Endothelial cell of umbilical vein (primary cell): ENCODE results near the gene DMBT1. TPM values are rescaled to one million over a fixed set of nuclear protein-coding genes. Genes with fewer than 3 reads are reported as not detected.

Experiments
- BruUV-seq: library from RNA; stranded (reverse); fragments of 400-500 nt; replicated peaks from 2 replicates; lab custom pipeline; 2021; lab: Mats Ljungman, UMichigan
- CTCF ChIA-PET: fragments of 300-600, 350-600 bp; sonication (Branson Sonifier 250); formaldehyde crosslinking; loops from one replicate; lab custom pipeline; 2021; ENCODE audit warnings: antibody characterized with exemption, inconsistent platforms; lab: Charles Lee
- POLR2A ChIA-PET: fragments of 300-600, 350-600 bp; sonication (Branson Sonifier 250); formaldehyde crosslinking; loops from one replicate; lab custom pipeline; 2021; ENCODE audit warnings: antibody characterized with exemption, inconsistent platforms; lab: Charles Lee
- DNase-seq: peaks from one replicate; pipeline ENCODE4 v3.0.0-alpha.2; 2011; ENCODE audit warnings: low read depth, low spot score
- FAIRE-seq: peaks from 2 replicates; lab custom pipeline; 2011; peaks lifted over from hg19 to GRCh38; lab: Jason Lieb, UNC
- H2AFZ ChIP-seq: 2 replicates; pipeline ENCODE4 v1.6.0; 2012; ENCODE audit warnings: low read depth, low read length, control low read depth, inconsistent platforms
- H3K27ac ChIP-seq: 2 replicates; pipeline ENCODE4 v1.5.1; 2011; ENCODE audit warnings: low read depth, mild to moderate bottlenecking, control low read depth, low read length, moderate library complexity; ENCODE audit not compliant: insufficient read depth
- H3K27me3 ChIP-seq, 2 experiments: 2 replicates each; pipeline versions ENCODE4 v1.6.0 to v1.6.1; 2011; ENCODE audit warnings: low read length in 2 of 2, mixed read lengths in 1 of 2; ENCODE audit not compliant: control insufficient read depth in 2 of 2, insufficient read depth in 2 of 2
- H3K36me3 ChIP-seq, 2 experiments: 2 replicates in 1 of 2; 3 replicates in 1 of 2; pipeline ENCODE4 v1.5.1; 2011; ENCODE audit warnings: low read length in 2 of 2, mild to moderate bottlenecking in 1 of 2, moderate library complexity in 1 of 2; ENCODE audit not compliant: control insufficient read depth in 2 of 2, insufficient read depth in 2 of 2; ENCODE audit errors: extremely low read depth in 1 of 2
- H3K4me1 ChIP-seq: 3 replicates; pipeline ENCODE4 v1.5.1; 2011; ENCODE audit warnings: mild to moderate bottlenecking, low read length; ENCODE audit not compliant: control insufficient read depth, insufficient read depth; ENCODE audit errors: extremely low read depth
- H3K4me2 ChIP-seq: 2 replicates; pipeline ENCODE4 v1.6.1; 2011; ENCODE audit warnings: low read length, control low read depth, mixed read lengths; ENCODE audit not compliant: insufficient read depth
- H3K4me3 ChIP-seq, 3 experiments: fragments of 200-600 bp in 1 of 3; sonication (generic), shearing (Covaris generic) in 1 of 3; replicated peaks in 1 of 3; 2 replicates each; pipeline ENCODE4 v1.5.1; 2011 to 2016; ENCODE audit warnings: control low read depth in 3 of 3, low read length in 3 of 3, mild to moderate bottlenecking in 2 of 3, inconsistent platforms in 1 of 3, low read depth in 1 of 3, moderate library complexity in 1 of 3; ENCODE audit not compliant: insufficient read depth in 1 of 3
- H3K79me2 ChIP-seq: 2 replicates; pipeline ENCODE4 v1.6.0; 2012; ENCODE audit warnings: low read length, inconsistent platforms; ENCODE audit not compliant: control insufficient read depth, insufficient read depth
- H3K9ac ChIP-seq: replicated peaks from 2 replicates; pipeline ENCODE3; 2011; ENCODE audit warnings: low read length, control low read depth; ENCODE audit not compliant: insufficient read depth; ENCODE audit errors: extremely low read depth
- H3K9me1 ChIP-seq: replicated peaks from 3 replicates; pipeline ENCODE4 v1.6.0; 2011; ENCODE audit warnings: mild to moderate bottlenecking, low read length; ENCODE audit not compliant: control insufficient read depth, insufficient read depth; ENCODE audit errors: extremely low read depth
- H3K9me3 ChIP-seq: replicated peaks from 2 replicates; pipeline ENCODE4 v1.5.1; 2012; ENCODE audit warnings: low read length, inconsistent platforms; ENCODE audit not compliant: control insufficient read depth, insufficient read depth
- H4K20me1 ChIP-seq: replicated peaks from 2 replicates; pipeline ENCODE3; 2011; ENCODE audit warnings: mild to moderate bottlenecking, low read length; ENCODE audit not compliant: control insufficient read depth, insufficient read depth; ENCODE audit errors: extremely low read depth
- FOS ChIP-seq: IDR thresholded peaks from 2 replicates; pipeline ENCODE4 v1.6.1; 2011; ENCODE audit warnings: mild to moderate bottlenecking, low read length, moderate library complexity, borderline replicate concordance; ENCODE audit not compliant: insufficient read depth
- POLR2AphosphoS5 ChIP-seq: IDR thresholded peaks from 2 replicates; pipeline ENCODE4 v1.6.1; 2012; ENCODE audit warnings: low read depth, mild to moderate bottlenecking, control low read depth, low read length, moderate library complexity; ENCODE audit not compliant: insufficient read depth
- dilution Hi-C: fragments of 300-500 bp; cut with MboI; formaldehyde crosslinking; loops from one replicate; pipeline ENCODE4 v1.15.0; 2019; ENCODE audit warnings: low sequenced_read_pairs; ENCODE audit not compliant: extremely low pct_ligation_motif_present
- intact Hi-C: fragments of 100-400 bp; cut with micrococcal nuclease; formaldehyde crosslinking; loops from one replicate; pipeline ENCODE4 v1.10.0; 2022
- polyA plus RNA-seq, 4 experiments: library from polyadenylated mRNA; depleted of rRNA in 3 of 4; stranded (reverse) in 3 of 4; unstranded in 1 of 4; fragments of >200 nt; gene quantifications; 2 replicates each; pipeline versions ENCODE4 v1.2.1 to v1.2.3, GENCODE V29; 2011 to 2012; ENCODE audit warnings: missing spikeins in 1 of 4
- total RNA-seq: library from RNA; stranded (reverse); gene quantifications from 2 replicates; pipeline ENCODE4 v1.2.3, GENCODE V29; 2021

Gene DMBT1
- total and polyA plus RNA-seq, 2 donors (not counting 3 experiments of a cell fraction or from before 2014, with no cell fraction given), result 0.01 TPM; not detected in 1

- dilution Hi-C loops, result no loop called here
- no peak for DNase-seq
Measured at GRCh38 chr10:122515588-122516231, 44.8 kb upstream of the DMBT1 start.

GRCh38 chr10:122516734-122517133, 43.8 kb upstream of the DMBT1 start:
- Histone ChIP-seq H3K9me3 (no peaks in the 10 kb centered on the region), H3K4me1 (peaks cover 2% of the 10 kb centered on the region), H3K79me2 (no peaks in the 10 kb centered on the region), H4K20me1 (no peaks in the 10 kb centered on the region), H3K27ac (no peak overlapping the region), H3K27me3 (no peaks in the 10 kb centered on the region), H3K4me2 (no peak overlapping the region), H3K9ac (no peak overlapping the region), H2AFZ (no peak overlapping the region), H3K9me1 (no peaks in the 10 kb centered on the region), H3K4me3 (no peak overlapping the region), H3K36me3 (peaks cover 2 to 17% of the 10 kb centered on the region in 2 experiments)
- DNase-seq (no peak), FAIRE-seq (peak; percentile 38)
- no TSS peak for BruUV-seq
- no peak for TF ChIP-seq POLR2AphosphoS5
- dilution Hi-C loops, result no loop called here
- POLR2A ChIA-PET, result no interaction called here
- CTCF ChIA-PET, result interaction anchor here (1.1 to 3.0 kb wide), 3 partner anchors 8 to 218 kb away, joined by 3 to 17 read pairs (median 4); no protein-coding TSS in a partner anchor
- intact Hi-C loops, result no loop called here

More at GRCh38 chr10:122515588-122516231, 44.8 kb upstream of the DMBT1 start:
- peak; percentile 10 for TF ChIP-seq FOS
- no peak for TF ChIP-seq POLR2AphosphoS5
- ChIA-PET CTCF (interaction anchor here (1.5 to 3.0 kb wide), 3 partner anchors 10 to 50 kb away, joined by 5 to 17 read pairs (median 8); no protein-coding TSS in a partner anchor), POLR2A (no interaction called here)
- Histone ChIP-seq H4K20me1 (no peaks in the 10 kb centered on the region), H3K9ac (no peak overlapping the region), H3K4me1 (no peaks in the 10 kb centered on the region), H3K79me2 (no peaks in the 10 kb centered on the region), H3K9me1 (no peaks in the 10 kb centered on the region), H3K27me3 (no peaks in the 10 kb centered on the region), H3K4me3 (no peak overlapping the region), H3K36me3 (peaks cover 2 to 19% of the 10 kb centered on the region in 2 experiments), H3K27ac (no peak overlapping the region), H2AFZ (no peak overlapping the region), H3K9me3 (no peaks in the 10 kb centered on the region), H3K4me2 (no peak overlapping the region)
- FAIRE-seq, result no peak
- intact Hi-C loops, result no loop called here
- no TSS peak for BruUV-seq
